ENCODE measurements around the gene KIRREL3. TPM values are rescaled to one million over a fixed set of nuclear protein-coding genes. Genes with fewer than 3 reads are reported as not detected.

The KIRREL3 gene
- total RNA-seq, 1 donor from 2014 or later = 0.82 TPM

- no peak for DNase-seq (ENCODE audit: low read depth, low spot score)
- Mint-ChIP-seq H3K27me3 (ENCODE audit: low read depth) (no peaks in the 10 kb centered on the region), H3K4me3 (no peak overlapping the region), H3K9me3 (no peaks in the 10 kb centered on the region), H3K4me1 (peaks cover 27% of the 10 kb centered on the region), H3K36me3 (ENCODE audit: low read depth) (no peaks in the 10 kb centered on the region), H3K27ac (ENCODE audit: unreplicated experiment) (no peak overlapping the region)
- TF ChIP-seq CTCF (conservative IDR thresholded peaks at IDR 0.05) = no peak
Observed at GRCh38 chr11:126755526-126755925, 245.0 kb downstream of the KIRREL3 start.

GRCh38 chr11:126754591-126755426, 245.8 kb downstream of the KIRREL3 start:
- no peak overlapping the region for H3K4me3 Mint-ChIP-seq
- TF ChIP-seq CTCF (conservative IDR thresholded peaks at IDR 0.05) = no peak
- H3K27me3 Mint-ChIP-seq (ENCODE audit: low read depth) = no peaks in the 10 kb centered on the region
- H3K27ac Mint-ChIP-seq (ENCODE audit: unreplicated experiment) = no peak overlapping the region
- DNase-seq (ENCODE audit: low read depth, low spot score) = no peak
- peaks cover 27% of the 10 kb centered on the region for H3K4me1 Mint-ChIP-seq
- no peaks in the 10 kb centered on the region for H3K36me3 Mint-ChIP-seq (ENCODE audit: low read depth)
- no peaks in the 10 kb centered on the region for H3K9me3 Mint-ChIP-seq

- H3K27ac Mint-ChIP-seq (ENCODE audit: unreplicated experiment) = no peak overlapping the region
- H3K4me1 Mint-ChIP-seq = peaks cover 27% of the 10 kb centered on the region
- no peak overlapping the region for H3K4me3 Mint-ChIP-seq
- H3K9me3 Mint-ChIP-seq = no peaks in the 10 kb centered on the region
- H3K36me3 Mint-ChIP-seq (ENCODE audit: low read depth) = no peaks in the 10 kb centered on the region
- DNase-seq (ENCODE audit: low read depth, low spot score) = no peak
- no peaks in the 10 kb centered on the region for H3K27me3 Mint-ChIP-seq (ENCODE audit: low read depth)
- no peak for TF ChIP-seq CTCF (conservative IDR thresholded peaks at IDR 0.05)
Observed at GRCh38 chr11:126753990-126754389, 246.6 kb downstream of the KIRREL3 start.

- no peak overlapping the region for H3K4me3 Mint-ChIP-seq
- DNase-seq (ENCODE audit: low read depth, low spot score) = no peak
- no peaks in the 10 kb centered on the region for H3K36me3 Mint-ChIP-seq (ENCODE audit: low read depth)
- H3K27ac Mint-ChIP-seq (ENCODE audit: unreplicated experiment) = no peak overlapping the region
- no peaks in the 10 kb centered on the region for H3K27me3 Mint-ChIP-seq (ENCODE audit: low read depth)
- no peaks in the 10 kb centered on the region for H3K9me3 Mint-ChIP-seq
- peaks cover 21% of the 10 kb centered on the region for H3K4me1 Mint-ChIP-seq
- no peak for TF ChIP-seq CTCF (conservative IDR thresholded peaks at IDR 0.05)
Observed at GRCh38 chr11:126751242-126751641, 249.3 kb downstream of the KIRREL3 start.

GRCh38 chr11:126748793-126749192, 251.8 kb downstream of the KIRREL3 start:
- Mint-ChIP-seq H3K36me3 (ENCODE audit: low read depth) (no peaks in the 10 kb centered on the region), H3K4me3 (no peak overlapping the region), H3K9me3 (no peaks in the 10 kb centered on the region), H3K4me1 (no peaks in the 10 kb centered on the region), H3K27ac (ENCODE audit: unreplicated experiment) (no peak overlapping the region), H3K27me3 (ENCODE audit: low read depth) (no peaks in the 10 kb centered on the region)
- no peak for DNase-seq (ENCODE audit: low read depth, low spot score)
- TF ChIP-seq CTCF (conservative IDR thresholded peaks at IDR 0.05) = no peak

All from neural crest cell (in vitro differentiated cells).